ENCODE data around the gene FAM181B. TPM values are rescaled to one million over a fixed set of nuclear protein-coding genes. Genes with fewer than 3 reads are reported as not detected.
"Not testable (repeated sequence)": the region's sequence is repeated elsewhere in the genome, so short reads cannot be mapped to it uniquely, and the experiment has no call there.

The FAM181B gene
- total RNA-seq, 1 donor from 2014 or later: 0.19 TPM

GRCh38 chr11:82732734-82733443 is 775 bp downstream of the FAM181B start:
- no peak for DNase-seq (ENCODE audit: low spot score)

GRCh38 chr11:82732348-82732733 is 1.3 kb downstream of the FAM181B start:
- DNase-seq (ENCODE audit: low spot score): no peak

- no peak for DNase-seq (ENCODE audit: low spot score)
These were observed 1.9 kb downstream of the FAM181B start for GRCh38 chr11:82731691-82732277.

- no peak for DNase-seq (ENCODE audit: low spot score)
These were observed 2.9 kb downstream of the FAM181B start for GRCh38 chr11:82730754-82731153.

GRCh38 chr11:82730286-82730685 is 3.4 kb downstream of the FAM181B start:
- DNase-seq (ENCODE audit: low spot score): no peak

GRCh38 chr11:82724026-82724425 is 9.6 kb downstream of the FAM181B start:
- no peak for DNase-seq (ENCODE audit: low spot score)

GRCh38 chr11:82722231-82722630 is 11.4 kb downstream of the FAM181B start:
- no peak for DNase-seq (ENCODE audit: low spot score)

GRCh38 chr11:82720267-82721065 is 13.2 kb downstream of the FAM181B start:
- no peak for DNase-seq (ENCODE audit: low spot score)

GRCh38 chr11:82719361-82720105 is 14.1 kb downstream of the FAM181B start:
- no peak for DNase-seq (ENCODE audit: low spot score)

- DNase-seq (ENCODE audit: low spot score): no peak
These were observed 14.8 kb downstream of the FAM181B start for GRCh38 chr11:82718821-82719220.

GRCh38 chr11:82718307-82718706 is 15.4 kb downstream of the FAM181B start:
- DNase-seq (ENCODE audit: low spot score): no peak

GRCh38 chr11:82714346-82715174 is 19.1 kb downstream of the FAM181B start:
- DNase-seq (ENCODE audit: low spot score): no peak

- DNase-seq (ENCODE audit: low spot score): no peak
These were observed 22.0 kb downstream of the FAM181B start for GRCh38 chr11:82711648-82712047.

- no peak for DNase-seq (ENCODE audit: low spot score)
These were observed 29.9 kb downstream of the FAM181B start for GRCh38 chr11:82703796-82704195.

- no peak for DNase-seq (ENCODE audit: low spot score)
These were observed 30.4 kb downstream of the FAM181B start for GRCh38 chr11:82703226-82703625.

- DNase-seq (ENCODE audit: low spot score): no peak
These were observed 31.7 kb downstream of the FAM181B start for GRCh38 chr11:82701847-82702520.

- no peak for DNase-seq (ENCODE audit: low spot score)
These were observed 34.9 kb downstream of the FAM181B start for GRCh38 chr11:82698576-82699352.

GRCh38 chr11:82692981-82693380 is 40.7 kb downstream of the FAM181B start:
- no peak for DNase-seq (ENCODE audit: low spot score)

- DNase-seq (ENCODE audit: low spot score): not testable (repeated sequence)
These were observed 44.3 kb downstream of the FAM181B start for GRCh38 chr11:82689347-82689746.

Data from mesenteric fat pad (tissue), 1 donor.